Measurements from ENCODE around the gene TTC9B. TPM values are rescaled to one million over a fixed set of nuclear protein-coding genes. Genes with fewer than 3 reads are reported as not detected.

Gene TTC9B
- polyA plus RNA-seq, 2 of the 4 experiments (the other 2 are of a cell fraction) = not detected

- TF ChIP-seq SMC3 (IDR thresholded peaks at IDR 0.05) (no peak), PHF8 (IDR thresholded peaks at IDR 0.05; ENCODE audit: borderline replicate concordance, low read depth) (no peak), GATA3 (IDR thresholded peaks at IDR 0.05; ENCODE audit: borderline replicate concordance) (no peak), POLR2AphosphoS2 (conservative IDR thresholded peaks at IDR 0.05; ENCODE audit: low read length) (no peak), HOXB13 (CRISPR knock-in tag; IDR thresholded peaks at IDR 0.05; ENCODE audit: low read depth) (no peak), HMGXB4 (CRISPR knock-in tag; IDR thresholded peaks at IDR 0.05; ENCODE audit: borderline replicate concordance) (no peak), JUN (IDR thresholded peaks at IDR 0.05) (no peak), BHLHE40 (IDR thresholded peaks at IDR 0.05; ENCODE audit: low read depth, low read length) (no peak), MYC (IDR thresholded peaks at IDR 0.05; ENCODE audit: borderline replicate concordance, low read length) (no peak), HOXB5 (CRISPR knock-in tag; IDR thresholded peaks at IDR 0.05) (no peak)
Observed at GRCh38 chr19:40238775-40239174, 20.6 kb upstream of the TTC9B start.

GRCh38 chr19:40237791-40238190 is 19.6 kb upstream of the TTC9B start:
- Histone ChIP-seq H3K4me2 (no peak overlapping the region), H3K27ac (no peak overlapping the region), H3K9me3 (no peaks in the 10 kb centered on the region), H3K4me1 (peaks cover 3% of the 10 kb centered on the region; the same call in 2 of the 3 replicates), H3K4me3 (no peak overlapping the region)
- TF ChIP-seq, protein P1, sequence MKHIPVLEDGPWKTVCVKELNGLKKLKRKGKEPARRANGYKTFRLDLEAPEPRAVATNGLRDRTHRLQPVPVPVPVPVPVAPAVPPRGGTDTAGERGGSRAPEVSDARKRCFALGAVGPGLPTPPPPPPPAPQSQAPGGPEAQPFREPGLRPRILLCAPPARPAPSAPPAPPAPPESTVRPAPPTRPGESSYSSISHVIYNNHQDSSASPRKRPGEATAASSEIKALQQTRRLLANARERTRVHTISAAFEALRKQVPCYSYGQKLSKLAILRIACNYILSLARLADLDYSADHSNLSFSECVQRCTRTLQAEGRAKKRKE (CRISPR knock-in tag; IDR thresholded peaks at IDR 0.05; ENCODE audit: low read depth) = no peak
- TF ChIP-seq TP53 (CRISPR knock-in tag; IDR thresholded peaks at IDR 0.05) (no peak), EP300 (IDR thresholded peaks at IDR 0.05) (no peak)
- TF ChIP-seq, protein P2, sequence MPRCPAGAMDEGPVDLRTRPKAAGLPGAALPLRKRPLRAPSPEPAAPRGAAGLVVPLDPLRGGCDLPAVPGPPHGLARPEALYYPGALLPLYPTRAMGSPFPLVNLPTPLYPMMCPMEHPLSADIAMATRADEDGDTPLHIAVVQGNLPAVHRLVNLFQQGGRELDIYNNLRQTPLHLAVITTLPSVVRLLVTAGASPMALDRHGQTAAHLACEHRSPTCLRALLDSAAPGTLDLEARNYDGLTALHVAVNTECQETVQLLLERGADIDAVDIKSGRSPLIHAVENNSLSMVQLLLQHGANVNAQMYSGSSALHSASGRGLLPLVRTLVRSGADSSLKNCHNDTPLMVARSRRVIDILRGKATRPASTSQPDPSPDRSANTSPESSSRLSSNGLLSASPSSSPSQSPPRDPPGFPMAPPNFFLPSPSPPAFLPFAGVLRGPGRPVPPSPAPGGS (IDR thresholded peaks at IDR 0.05) = no peak
- CTCF ChIA-PET = interaction anchor here (0.8 to 5.4 kb wide), 7 partner anchors 15 to 185 kb away, joined by 3 to 36 read pairs (median 3); partner anchors contain the start of gene TTC9B
- DNase-seq (ENCODE audit: low read depth in 1 of 2, low spot score in 1 of 2) (no peak), FAIRE-seq (no peak), ATAC-seq (no peak)
- POLR2A ChIA-PET = no interaction called here
- 96% methylated on average over 14 of the region's 14 CpGs for WGBS (ENCODE audit: missing lambda C conversion rate)

More at GRCh38 chr19:40238775-40239174, 20.6 kb upstream of the TTC9B start:
- no peak overlapping the region for H3K27ac ChIP-seq
- no peaks in the 10 kb centered on the region for H3K4me1 ChIP-seq
- H3K4me2 ChIP-seq = no peak overlapping the region
- POLR2A ChIA-PET = no interaction called here
- no peak for DNase-seq (ENCODE audit: low read depth in 1 of 2, low spot score in 1 of 2)
- no peak for ATAC-seq
- no peak overlapping the region for H3K4me3 ChIP-seq
- no peaks in the 10 kb centered on the region for H3K9me3 ChIP-seq
- CTCF ChIA-PET = interaction anchor here (1.0 to 5.4 kb wide), 8 partner anchors 12 to 184 kb away, joined by 3 to 36 read pairs (median 3); partner anchors contain the start of genes CCNP and TTC9B
- 92% methylated on average over 9 of the region's 9 CpGs for WGBS (ENCODE audit: missing lambda C conversion rate)
- no peak for FAIRE-seq

DNA sequence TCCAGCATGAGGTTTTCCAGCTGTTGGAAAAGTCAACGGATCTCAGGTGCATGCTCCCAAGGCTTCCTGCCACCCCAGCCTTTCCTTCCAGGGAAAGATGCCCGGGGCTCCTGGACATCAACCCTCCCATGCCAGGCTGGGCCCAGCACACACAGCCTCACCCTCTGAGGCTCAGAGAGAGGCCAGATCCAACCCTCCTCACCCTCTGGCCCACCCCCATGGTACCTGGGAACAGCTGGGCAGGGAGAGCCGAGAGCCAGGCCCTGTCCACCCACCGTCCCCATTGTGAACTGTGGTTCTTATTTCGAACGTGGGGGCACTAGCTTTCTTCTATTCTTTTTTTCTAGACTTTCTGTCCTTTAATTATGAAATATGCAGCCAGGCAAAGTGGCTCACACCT is 18.2 kb upstream of the TTC9B start:
- FAIRE-seq = no peak
- 86% methylated on average over 6 of the region's 6 CpGs for WGBS (ENCODE audit: missing lambda C conversion rate)
- no peak for ATAC-seq
- Histone ChIP-seq H3K4me2 (no peak overlapping the region), H3K27ac (no peak overlapping the region), H3K4me1 (peaks cover 17% of the 10 kb centered on the region), H3K9me3 (no peaks in the 10 kb centered on the region), H3K4me3 (no peak overlapping the region)
- no peak for TF ChIP-seq KDM1A (IDR thresholded peaks at IDR 0.05; ENCODE audit: low read depth)
- TF ChIP-seq FOXS1 (CRISPR knock-in tag; IDR thresholded peaks at IDR 0.05) = no peak
- TF ChIP-seq, protein P3, sequence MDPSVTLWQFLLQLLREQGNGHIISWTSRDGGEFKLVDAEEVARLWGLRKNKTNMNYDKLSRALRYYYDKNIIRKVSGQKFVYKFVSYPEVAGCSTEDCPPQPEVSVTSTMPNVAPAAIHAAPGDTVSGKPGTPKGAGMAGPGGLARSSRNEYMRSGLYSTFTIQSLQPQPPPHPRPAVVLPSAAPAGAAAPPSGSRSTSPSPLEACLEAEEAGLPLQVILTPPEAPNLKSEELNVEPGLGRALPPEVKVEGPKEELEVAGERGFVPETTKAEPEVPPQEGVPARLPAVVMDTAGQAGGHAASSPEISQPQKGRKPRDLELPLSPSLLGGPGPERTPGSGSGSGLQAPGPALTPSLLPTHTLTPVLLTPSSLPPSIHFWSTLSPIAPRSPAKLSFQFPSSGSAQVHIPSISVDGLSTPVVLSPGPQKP (IDR thresholded peaks at IDR 0.05; ENCODE audit: low read depth, low read length) = no peak
- no peak for TF ChIP-seq RFX5 (IDR thresholded peaks at IDR 0.05)
- TF ChIP-seq JUNB (IDR thresholded peaks at IDR 0.05) = no peak
- no peak for TF ChIP-seq ZNF302 (CRISPR knock-in tag; IDR thresholded peaks at IDR 0.05)
- no peak for TF ChIP-seq MAZ (IDR thresholded peaks at IDR 0.05; ENCODE audit: borderline replicate concordance, low read depth, low read length)
- no peak for TF ChIP-seq EHMT2 (IDR thresholded peaks at IDR 0.05; ENCODE audit: low read depth)
- no peak for TF ChIP-seq PHF8 (IDR thresholded peaks at IDR 0.05; ENCODE audit: borderline replicate concordance, low read depth)
- no peak for TF ChIP-seq KDM5A (IDR thresholded peaks at IDR 0.05)
- TF ChIP-seq CHD2 (IDR thresholded peaks at IDR 0.05; ENCODE audit: low read length, partially characterized antibody) = no peak
- no peak for TF ChIP-seq MAX (IDR thresholded peaks at IDR 0.05)
- no peak for TF ChIP-seq HMGXB4 (CRISPR knock-in tag; IDR thresholded peaks at IDR 0.05; ENCODE audit: borderline replicate concordance)
- TF ChIP-seq, protein P4, sequence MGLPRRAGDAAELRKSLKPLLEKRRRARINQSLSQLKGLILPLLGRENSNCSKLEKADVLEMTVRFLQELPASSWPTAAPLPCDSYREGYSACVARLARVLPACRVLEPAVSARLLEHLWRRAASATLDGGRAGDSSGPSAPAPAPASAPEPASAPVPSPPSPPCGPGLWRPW (IDR thresholded peaks at IDR 0.05) = no peak
- no peak for TF ChIP-seq SMC3 (IDR thresholded peaks at IDR 0.05)
- ChIA-PET POLR2A (no interaction called here), CTCF (interaction anchor here (0.6 to 5.4 kb wide), 11 partner anchors 9 to 108 kb away, joined by 3 to 36 read pairs (median 7); no protein-coding TSS in a partner anchor)
- DNase-seq (ENCODE audit: low read depth in 1 of 2, low spot score in 1 of 2) = no peak

Measured in A549 (cell line).